HepG2 (cell line): ENCODE results near the gene MORN5.

Experiments used
- ARNT2 ChIP-seq: sonication (generic); formaldehyde crosslinking; IDR thresholded peaks from 2 replicates; pipeline ENCODE4 v1.8.0; 2022; ENCODE audit warnings: mild to moderate bottlenecking, low read depth, missing genetic modification reagents, moderate library complexity
- JUNB ChIP-seq: sonication (generic); formaldehyde crosslinking; IDR thresholded peaks from 2 replicates; pipeline ENCODE4 v1.8.0; 2022; ENCODE audit warnings: missing genetic modification reagents, mild to moderate bottlenecking, borderline replicate concordance
- RAD21 ChIP-seq: fragments of 450-650 bp; formaldehyde crosslinking; IDR thresholded peaks from 2 replicates; pipeline ENCODE4 v1.5.0; 2020; ENCODE audit warnings: mild to moderate bottlenecking
- SIN3A ChIP-seq: IDR thresholded peaks from 2 replicates; pipeline ENCODE4 v1.6.1; 2011; ENCODE audit warnings: low read depth, mild to moderate bottlenecking, control low read depth, low read length, borderline replicate concordance
- SMARCC2 ChIP-seq: fragments of 450-650 bp; IDR thresholded peaks from 2 replicates; pipeline ENCODE4 v1.6.1; 2017; ENCODE audit warnings: antibody characterized with exemption, mild to moderate bottlenecking
- ZFP37 ChIP-seq: sonication (generic); formaldehyde crosslinking; IDR thresholded peaks from 2 replicates; pipeline ENCODE4 v1.4.0; 2020; ENCODE audit warnings: missing genetic modification reagents, borderline replicate concordance
- ZHX1 ChIP-seq: sonication (generic); formaldehyde crosslinking; IDR thresholded peaks from 2 replicates; pipeline ENCODE4 v1.8.1; 2022; ENCODE audit warnings: low read depth, mild to moderate bottlenecking, missing genetic modification reagents
- ZNF331 ChIP-seq: sonication (generic); formaldehyde crosslinking; IDR thresholded peaks from 2 replicates; pipeline ENCODE4 v1.4.0; 2020; ENCODE audit warnings: missing genetic modification reagents
- TF ChIP-seq, protein P1 (sequence below): sonication (generic); formaldehyde crosslinking; conservative IDR thresholded peaks from 2 replicates; pipeline ENCODE4 v1.5.0; 2020; ENCODE audit warnings: missing genetic modification reagents
- TF ChIP-seq, protein P2 (sequence below): sonication (generic); formaldehyde crosslinking; IDR thresholded peaks from 2 replicates; pipeline ENCODE4 v1.4.0; 2020; ENCODE audit warnings: missing genetic modification reagents, borderline replicate concordance

DNA sequence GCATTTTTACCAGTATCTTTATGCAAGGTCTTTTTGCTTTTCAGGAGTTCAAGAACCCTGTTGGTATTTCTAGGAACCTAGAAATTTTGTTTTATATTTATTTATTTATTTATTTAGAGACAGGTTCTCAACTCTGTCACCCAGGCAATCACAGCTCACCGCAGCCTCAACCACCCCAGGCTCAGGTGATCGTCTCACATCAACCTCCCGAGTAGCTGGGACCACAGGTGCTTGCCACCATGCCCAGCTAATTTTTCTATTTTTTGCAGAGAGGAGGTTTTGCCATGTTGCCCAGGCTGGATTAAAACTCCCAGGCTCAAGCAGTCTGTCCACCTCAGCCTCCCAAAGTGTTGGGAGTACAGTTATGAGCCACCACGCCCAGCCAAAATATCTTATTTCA lies 36.2 kb downstream of the MORN5 start:
- TF ChIP-seq ARNT2 (CRISPR knock-in tag) (no peak), SMARCC2 (no peak), ZNF331 (CRISPR knock-in tag) (no peak), ZHX1 (no peak), SIN3A (no peak), JUNB (CRISPR knock-in tag) (no peak), ZFP37 (CRISPR knock-in tag) (no peak), RAD21 (CRISPR knock-in tag) (no peak)
- TF ChIP-seq, protein P1, sequence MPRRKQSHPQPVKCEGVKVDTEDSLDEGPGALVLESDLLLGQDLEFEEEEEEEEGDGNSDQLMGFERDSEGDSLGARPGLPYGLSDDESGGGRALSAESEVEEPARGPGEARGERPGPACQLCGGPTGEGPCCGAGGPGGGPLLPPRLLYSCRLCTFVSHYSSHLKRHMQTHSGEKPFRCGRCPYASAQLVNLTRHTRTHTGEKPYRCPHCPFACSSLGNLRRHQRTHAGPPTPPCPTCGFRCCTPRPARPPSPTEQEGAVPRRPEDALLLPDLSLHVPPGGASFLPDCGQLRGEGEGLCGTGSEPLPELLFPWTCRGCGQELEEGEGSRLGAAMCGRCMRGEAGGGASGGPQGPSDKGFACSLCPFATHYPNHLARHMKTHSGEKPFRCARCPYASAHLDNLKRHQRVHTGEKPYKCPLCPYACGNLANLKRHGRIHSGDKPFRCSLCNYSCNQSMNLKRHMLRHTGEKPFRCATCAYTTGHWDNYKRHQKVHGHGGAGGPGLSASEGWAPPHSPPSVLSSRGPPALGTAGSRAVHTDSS = no peak
- TF ChIP-seq, protein P2, sequence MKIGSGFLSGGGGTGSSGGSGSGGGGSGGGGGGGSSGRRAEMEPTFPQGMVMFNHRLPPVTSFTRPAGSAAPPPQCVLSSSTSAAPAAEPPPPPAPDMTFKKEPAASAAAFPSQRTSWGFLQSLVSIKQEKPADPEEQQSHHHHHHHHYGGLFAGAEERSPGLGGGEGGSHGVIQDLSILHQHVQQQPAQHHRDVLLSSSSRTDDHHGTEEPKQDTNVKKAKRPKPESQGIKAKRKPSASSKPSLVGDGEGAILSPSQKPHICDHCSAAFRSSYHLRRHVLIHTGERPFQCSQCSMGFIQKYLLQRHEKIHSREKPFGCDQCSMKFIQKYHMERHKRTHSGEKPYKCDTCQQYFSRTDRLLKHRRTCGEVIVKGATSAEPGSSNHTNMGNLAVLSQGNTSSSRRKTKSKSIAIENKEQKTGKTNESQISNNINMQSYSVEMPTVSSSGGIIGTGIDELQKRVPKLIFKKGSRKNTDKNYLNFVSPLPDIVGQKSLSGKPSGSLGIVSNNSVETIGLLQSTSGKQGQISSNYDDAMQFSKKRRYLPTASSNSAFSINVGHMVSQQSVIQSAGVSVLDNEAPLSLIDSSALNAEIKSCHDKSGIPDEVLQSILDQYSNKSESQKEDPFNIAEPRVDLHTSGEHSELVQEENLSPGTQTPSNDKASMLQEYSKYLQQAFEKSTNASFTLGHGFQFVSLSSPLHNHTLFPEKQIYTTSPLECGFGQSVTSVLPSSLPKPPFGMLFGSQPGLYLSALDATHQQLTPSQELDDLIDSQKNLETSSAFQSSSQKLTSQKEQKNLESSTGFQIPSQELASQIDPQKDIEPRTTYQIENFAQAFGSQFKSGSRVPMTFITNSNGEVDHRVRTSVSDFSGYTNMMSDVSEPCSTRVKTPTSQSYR (CRISPR knock-in tag) = no peak
